ENCODE results near the gene RALGAPA1.

DNA sequence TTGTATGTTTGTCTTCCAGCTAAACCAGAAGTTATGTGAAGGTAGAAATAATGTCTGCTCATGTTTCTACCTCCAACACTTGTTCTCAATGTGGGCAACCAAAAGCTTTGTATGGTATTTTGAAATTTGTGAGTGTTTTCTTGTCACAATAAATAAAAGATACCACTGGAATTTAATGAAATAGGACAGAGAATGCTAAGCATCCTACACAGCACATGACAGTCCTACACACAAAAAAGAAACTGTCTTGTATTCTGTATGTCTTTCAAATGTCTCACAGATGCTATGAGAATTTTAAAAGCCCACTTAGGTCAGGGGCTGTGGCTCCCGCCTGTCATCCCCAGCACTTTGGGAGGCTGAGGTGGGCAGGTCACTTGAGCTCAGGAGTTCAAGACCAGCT is 68.9 kb downstream of the RALGAPA1 start:
- TF ChIP-seq, protein P1, sequence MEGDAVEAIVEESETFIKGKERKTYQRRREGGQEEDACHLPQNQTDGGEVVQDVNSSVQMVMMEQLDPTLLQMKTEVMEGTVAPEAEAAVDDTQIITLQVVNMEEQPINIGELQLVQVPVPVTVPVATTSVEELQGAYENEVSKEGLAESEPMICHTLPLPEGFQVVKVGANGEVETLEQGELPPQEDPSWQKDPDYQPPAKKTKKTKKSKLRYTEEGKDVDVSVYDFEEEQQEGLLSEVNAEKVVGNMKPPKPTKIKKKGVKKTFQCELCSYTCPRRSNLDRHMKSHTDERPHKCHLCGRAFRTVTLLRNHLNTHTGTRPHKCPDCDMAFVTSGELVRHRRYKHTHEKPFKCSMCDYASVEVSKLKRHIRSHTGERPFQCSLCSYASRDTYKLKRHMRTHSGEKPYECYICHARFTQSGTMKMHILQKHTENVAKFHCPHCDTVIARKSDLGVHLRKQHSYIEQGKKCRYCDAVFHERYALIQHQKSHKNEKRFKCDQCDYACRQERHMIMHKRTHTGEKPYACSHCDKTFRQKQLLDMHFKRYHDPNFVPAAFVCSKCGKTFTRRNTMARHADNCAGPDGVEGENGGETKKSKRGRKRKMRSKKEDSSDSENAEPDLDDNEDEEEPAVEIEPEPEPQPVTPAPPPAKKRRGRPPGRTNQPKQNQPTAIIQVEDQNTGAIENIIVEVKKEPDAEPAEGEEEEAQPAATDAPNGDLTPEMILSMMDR (conservative IDR thresholded peaks at IDR 0.05) = no peak
- TF ChIP-seq EZH2 (IDR thresholded peaks at IDR 0.05; ENCODE audit: low read depth) = no peak

Data from PC-9 (cell line).